Lung (tissue), 12 donors: ENCODE results near the gene IER3. TPM values are rescaled to one million over a fixed set of nuclear protein-coding genes. Genes with fewer than 3 reads are reported as not detected.

ENCODE experiments used
- ATAC-seq: fragments of 200-7000 bp; cut with Tn5 transposase; one replicate; pipeline ENCODE4 v1.9.1; 2020; ENCODE audit warnings: moderate number of reproducible peaks; ENCODE audit not compliant: insufficient read depth, low FRiP score
- DNase-seq, 3 donors: peaks; one replicate each; pipeline ENCODE4 v3.0.0-alpha.2; 2013 to 2017
- H3K27ac ChIP-seq, 2 donors: one replicate each; pipeline ENCODE4 v1.5.1; 2013; ENCODE audit warnings: mild to moderate bottlenecking in 2 of 2, moderate library complexity in 2 of 2, control low read depth in 1 of 2, inconsistent platforms in 1 of 2, low read depth in 1 of 2, low read length in 1 of 2
- H3K27me3 ChIP-seq, 3 donors: one replicate each; pipeline ENCODE4 v1.5.1; 2013; ENCODE audit warnings: low read length in 2 of 3; ENCODE audit not compliant: control insufficient read depth in 3 of 3, insufficient read depth in 3 of 3
- H3K36me3 ChIP-seq, 4 donors: one replicate each; pipeline ENCODE4 v1.5.1; 2013; ENCODE audit warnings: low read length in 4 of 4, mild to moderate bottlenecking in 1 of 4, moderate library complexity in 1 of 4; ENCODE audit not compliant: control insufficient read depth in 4 of 4, insufficient read depth in 4 of 4
- H3K4me1 ChIP-seq, 5 donors: one replicate each; pipeline ENCODE4 v1.5.1; 2013; ENCODE audit warnings: low read length in 5 of 5, mild to moderate bottlenecking in 2 of 5, moderate library complexity in 1 of 5; ENCODE audit not compliant: control insufficient read depth in 5 of 5, insufficient read depth in 5 of 5
- H3K4me3 ChIP-seq: one replicate; pipeline ENCODE4 v1.5.1; 2013; ENCODE audit warnings: mild to moderate bottlenecking, control low read depth, moderate library complexity
- H3K9ac ChIP-seq, 2 donors: one replicate each; pipeline ENCODE4 v1.5.1; 2013; ENCODE audit warnings: low read length in 2 of 2, control low read depth in 1 of 2; ENCODE audit not compliant: insufficient read depth in 1 of 2
- H3K9me3 ChIP-seq, 4 donors: one replicate each; pipeline ENCODE4 v1.5.1; 2013; ENCODE audit warnings: low read length in 3 of 4, mild to moderate bottlenecking in 1 of 4, moderate library complexity in 1 of 4; ENCODE audit not compliant: control insufficient read depth in 4 of 4, insufficient read depth in 3 of 4
- WGBS, 2 donors: extraction: QIAGEN DNeasy Blood & Tissue Kit; methylation state at CpG; one replicate each; pipeline ENCODE4 v1.1.7; 2013; 5-methylcytosine and 5-hydroxymethylcytosine counted together
- polyA plus RNA-seq, 2 donors: library from polyadenylated mRNA; stranded (reverse); fragments of 200-250 nt; gene quantifications; one replicate each; pipeline ENCODE4 v1.2.1, GENCODE V29; 2013
- total RNA-seq, 2 donors: library from RNA; depleted of rRNA in 1 of 2; stranded (reverse); fragments of >200 nt in 1 of 2; gene quantifications; one replicate each; pipeline ENCODE4 v1.2.1, GENCODE V29; 2014 to 2021
- TF ChIP-seq, protein P1 (sequence below): IDR thresholded peaks from 2 replicates; pipeline ENCODE4 v1.5.1; 2012; ENCODE audit warnings: mild to moderate bottlenecking; ENCODE audit errors: control extremely low read depth, extremely low read depth
- donor health status: control.
- donor health status: control.
- donor health status: Bipolar disorder and iron deficiency.
- donor health status: healthy.
- donor health status: DM: yes; HTN: yes; CAD: no.

The IER3 gene
- total and polyA plus RNA-seq, 4 donors = 16.7 to 302 (median 67.6) TPM

DNA sequence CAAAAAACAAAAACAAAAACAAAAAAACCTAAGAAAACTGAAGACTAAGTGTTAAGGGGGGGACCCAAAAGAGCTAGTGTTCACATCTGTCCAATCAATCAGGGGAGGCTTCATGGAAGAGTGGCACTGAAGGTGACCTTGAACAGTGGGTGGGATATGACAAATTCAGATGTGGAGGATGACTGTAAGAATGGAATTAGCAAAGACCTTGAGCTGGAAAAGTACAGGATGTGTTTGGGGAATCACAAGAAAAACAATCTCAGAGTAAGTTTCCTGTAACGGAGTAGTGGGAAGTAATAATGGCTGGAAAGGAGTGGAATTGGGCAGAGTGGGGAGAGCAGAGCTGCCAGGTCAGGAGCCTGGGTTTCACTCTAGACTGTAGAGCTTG lies 2.9 kb upstream of the IER3 start:
- TF ChIP-seq, protein P1, sequence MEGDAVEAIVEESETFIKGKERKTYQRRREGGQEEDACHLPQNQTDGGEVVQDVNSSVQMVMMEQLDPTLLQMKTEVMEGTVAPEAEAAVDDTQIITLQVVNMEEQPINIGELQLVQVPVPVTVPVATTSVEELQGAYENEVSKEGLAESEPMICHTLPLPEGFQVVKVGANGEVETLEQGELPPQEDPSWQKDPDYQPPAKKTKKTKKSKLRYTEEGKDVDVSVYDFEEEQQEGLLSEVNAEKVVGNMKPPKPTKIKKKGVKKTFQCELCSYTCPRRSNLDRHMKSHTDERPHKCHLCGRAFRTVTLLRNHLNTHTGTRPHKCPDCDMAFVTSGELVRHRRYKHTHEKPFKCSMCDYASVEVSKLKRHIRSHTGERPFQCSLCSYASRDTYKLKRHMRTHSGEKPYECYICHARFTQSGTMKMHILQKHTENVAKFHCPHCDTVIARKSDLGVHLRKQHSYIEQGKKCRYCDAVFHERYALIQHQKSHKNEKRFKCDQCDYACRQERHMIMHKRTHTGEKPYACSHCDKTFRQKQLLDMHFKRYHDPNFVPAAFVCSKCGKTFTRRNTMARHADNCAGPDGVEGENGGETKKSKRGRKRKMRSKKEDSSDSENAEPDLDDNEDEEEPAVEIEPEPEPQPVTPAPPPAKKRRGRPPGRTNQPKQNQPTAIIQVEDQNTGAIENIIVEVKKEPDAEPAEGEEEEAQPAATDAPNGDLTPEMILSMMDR = no peak
- no peaks in the 10 kb centered on the region for H3K9me3 ChIP-seq
- H3K4me3 ChIP-seq = no peak overlapping the region
- H3K27ac ChIP-seq = peak overlapping the region in 1 of 2 donors; percentile 46
- peaks cover 0 to under 1% (median 0%) of the 10 kb centered on the region in 4 donors for H3K36me3 ChIP-seq
- WGBS, 2 donors = 69 to 86% methylated on average over 1 of the region's 1 CpG
- no peak overlapping the region for H3K9ac ChIP-seq
- no peaks in the 10 kb centered on the region for H3K27me3 ChIP-seq
- H3K4me1 ChIP-seq = peaks cover 6 to 25% (median 11%) of the 10 kb centered on the region in 5 donors
- no peak for DNase-seq
- no peak for ATAC-seq

DNA sequence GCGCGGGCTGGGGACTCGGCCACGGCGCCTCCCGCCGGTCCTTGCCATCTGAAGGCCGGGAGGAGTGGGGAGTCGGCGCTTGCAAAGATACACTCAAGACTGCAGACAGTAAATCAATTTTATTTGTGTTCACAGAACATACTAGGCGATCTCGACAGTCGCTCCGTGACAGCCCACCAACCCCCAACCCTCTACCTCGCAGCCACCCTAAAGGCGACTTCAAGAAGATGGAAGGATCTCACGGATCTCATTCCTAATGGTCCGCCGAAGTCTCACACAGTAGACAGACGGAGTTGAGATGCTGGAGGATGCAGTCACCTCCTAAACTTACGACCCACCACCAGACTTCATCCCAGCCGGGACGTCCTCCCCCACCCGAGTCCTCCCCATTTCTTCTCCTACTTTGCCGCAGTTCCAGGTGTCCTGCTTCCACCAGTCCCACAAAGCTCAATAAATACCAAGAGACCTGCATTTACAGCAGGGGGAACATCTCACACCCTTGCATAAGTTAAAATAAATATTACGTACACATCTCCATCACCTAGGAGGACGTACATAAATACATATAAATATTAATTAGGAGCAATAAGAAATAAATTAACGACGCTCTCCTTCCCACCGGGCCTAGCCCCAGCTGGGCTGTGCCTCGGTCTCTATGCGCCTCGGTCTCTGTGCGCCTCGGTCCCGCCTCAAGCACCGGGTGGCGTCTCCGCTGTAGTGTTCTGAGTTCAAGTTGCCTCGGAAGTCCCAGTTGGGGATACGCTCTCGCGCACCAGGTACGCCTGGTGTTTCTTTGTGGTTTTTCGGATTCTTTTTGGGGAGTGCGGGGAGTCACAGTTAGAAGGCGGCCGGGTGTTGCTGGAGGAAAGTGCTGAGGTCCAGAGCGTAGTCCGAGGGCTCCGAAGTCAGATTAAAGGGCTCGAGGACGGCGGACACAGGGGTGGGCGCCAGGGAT lies 971 bp downstream of the IER3 start:
- no peak for ATAC-seq
- TF ChIP-seq, protein P1 = no peak
- peaks cover 0 to 29% (median 15%) of the 10 kb centered on the region in 5 donors for H3K4me1 ChIP-seq

DNA sequence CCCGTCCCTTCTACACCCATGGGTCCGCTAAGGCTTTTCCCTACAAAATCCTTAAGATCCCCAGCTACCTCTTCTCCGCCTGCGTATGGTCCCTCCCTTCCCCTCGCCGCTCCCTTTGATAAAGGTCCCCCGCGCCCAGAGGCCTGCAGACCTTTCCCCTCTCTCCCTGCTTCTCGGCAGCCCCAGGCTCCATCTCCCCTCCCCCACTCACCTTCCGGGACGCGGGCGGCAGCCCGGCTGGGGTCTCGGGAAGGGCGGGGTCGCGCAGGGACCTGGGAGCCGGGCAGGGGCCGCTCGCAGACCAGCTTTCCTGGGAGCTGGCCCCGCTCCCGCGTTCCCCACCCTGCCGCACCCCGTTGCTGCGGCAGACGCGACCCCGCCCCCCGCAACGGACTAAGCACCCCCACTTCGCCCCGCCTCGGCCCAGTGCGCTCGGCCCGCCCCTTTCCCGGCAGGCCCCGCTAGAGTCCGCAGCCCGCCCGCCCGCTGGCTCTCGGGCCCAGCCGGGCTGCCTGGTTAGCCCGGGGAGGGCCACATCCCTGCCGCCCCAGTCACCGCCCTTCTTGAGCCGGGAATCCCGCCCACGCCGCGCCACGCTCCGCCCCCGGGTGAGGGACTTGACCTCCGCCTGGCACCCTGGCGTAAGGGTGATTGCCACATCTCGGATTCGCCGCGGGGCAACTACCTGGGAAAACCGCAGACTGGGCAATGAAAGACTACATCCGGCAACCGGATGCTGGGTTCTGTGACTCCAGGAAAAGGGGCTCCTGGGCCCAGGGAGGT lies 1.8 kb downstream of the IER3 start, which contains the start of gene FLOT1:
Gene FLOT1, minus strand, starts transcription at position 372 of the 783 bp plus-strand sequence. CDS start 498 bp downstream, outside the sequence.
- WGBS, 2 donors = 1% methylated on average over 43 to 66 of the region's 66 CpGs
- TF ChIP-seq, protein P1 = no peak
- Histone ChIP-seq H3K9ac (peak within 1 kb of the TSS; percentile 87 to 94), H3K36me3 (peaks cover 4 to 27% (median 15%) of the 10 kb centered on the region in 4 donors), H3K4me3 (peak within 1 kb of the TSS; percentile 74), H3K9me3 (no peaks in the 10 kb centered on the region), H3K4me1 (peaks cover 0 to 32% (median 11%) of the 10 kb centered on the region in 5 donors), H3K27ac (peak within 1 kb of the TSS; percentile 95 to 98), H3K27me3 (no peaks in the 10 kb centered on the region)
- DNase-seq = peak; percentile 93 to 95 (median 93)
- peak; percentile 93 for ATAC-seq

More for the DNA sequence above, 971 bp downstream of the IER3 start:
- Histone ChIP-seq H3K36me3 (peaks cover 4 to 23% (median 15%) of the 10 kb centered on the region in 4 donors), H3K27me3 (no peaks in the 10 kb centered on the region), H3K27ac (peak overlapping the region; percentile 95 to 98), H3K9ac (peak overlapping the region; percentile 43 to 85), H3K9me3 (no peaks in the 10 kb centered on the region), H3K4me3 (peak overlapping the region; percentile 74)
- 2 to 3% methylated on average over 55 of the region's 55 CpGs for WGBS, 2 donors
- peak; percentile 56 to 65 (median 57) for DNase-seq
